Posterior cingulate gyrus (tissue), 11 donors: ENCODE measurements around the gene PRRT2.
A peak's percentile ranks its signal among the peaks of the same experiment; 100 is the strongest.
"Not testable (repeated sequence)": the region's sequence is repeated elsewhere in the genome, so short reads cannot be mapped to it uniquely, and the experiment has no call there.

ENCODE experiments used
- DNase-seq, 10 donors: peaks; one replicate each; pipeline versions ENCODE4 v3.0.0 to v3.0.0-alpha.2; 2020 to 2021; ENCODE audit warnings: mixed read lengths in 3 of 10
- intact Hi-C: fragments of 100-400 bp; cut with DNase I; formaldehyde crosslinking; loops from one replicate; pipeline ENCODE4 v1.15.1; 2023

Gene PRRT2

GRCh38 chr16:29790183-29790948, 21.6 kb upstream of the PRRT2 start, which contains the start of gene KIF22:
Gene KIF22, plus strand, starts transcription at chr16:29790751. Its CDS starts 9 bp downstream, at chr16:29790760.
- peak; percentile 98 to 100 (median 99) for DNase-seq
- intact Hi-C loops: loop anchor here (1.0 kb wide), 1 partner anchor 15 kb away; no protein-coding TSS in a partner anchor

- no peak for DNase-seq
- intact Hi-C loops: loop anchor here (1.0 kb wide), 1 partner anchor 14 kb away; no protein-coding TSS in a partner anchor
These were observed 20.8 kb upstream of the PRRT2 start for GRCh38 chr16:29790949-29791844.

DNA sequence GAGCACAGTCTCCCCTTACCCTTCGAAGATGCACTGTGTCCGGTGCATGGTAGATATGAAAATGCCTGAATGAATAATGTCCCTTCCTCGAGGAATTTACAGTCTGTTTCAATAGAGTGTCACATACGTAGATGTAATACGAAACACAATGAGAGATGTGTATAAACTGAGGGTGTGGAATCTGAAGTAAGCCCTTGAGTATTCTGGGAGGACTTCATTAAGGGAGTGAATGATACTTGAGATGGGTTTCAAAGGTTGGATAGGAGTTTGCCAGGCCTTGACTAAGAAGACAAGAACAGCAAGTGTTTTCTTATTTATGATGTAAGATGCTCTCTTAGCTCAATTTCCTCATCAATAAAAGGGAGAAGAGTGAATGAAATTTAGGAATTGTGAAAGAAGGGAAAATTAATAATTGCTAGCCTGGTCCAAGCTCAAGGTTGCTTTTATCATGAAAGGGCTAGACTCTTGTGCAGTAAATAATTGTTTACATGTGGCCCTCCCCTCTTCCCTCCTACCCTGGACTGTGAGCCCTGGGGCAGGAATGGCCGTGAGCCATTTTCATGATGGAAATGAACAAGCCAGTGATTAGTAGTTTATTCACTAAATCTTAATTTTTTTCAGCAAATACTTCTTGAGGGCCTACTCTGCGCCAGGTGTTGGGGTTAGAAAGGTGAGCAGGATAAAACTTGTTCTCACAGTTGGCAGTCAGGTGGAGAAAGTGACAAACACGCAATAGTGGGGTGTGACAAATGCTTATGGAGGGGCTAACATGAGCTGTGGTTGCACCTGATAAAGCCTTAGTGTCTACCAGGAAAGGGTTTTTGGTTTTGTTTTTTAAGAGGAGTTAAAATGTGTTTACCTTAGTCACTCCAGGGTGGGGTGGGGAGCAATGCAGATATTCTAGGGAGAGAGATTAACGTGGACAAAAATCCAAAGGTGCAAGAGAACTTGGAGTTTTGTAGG, 19.9 kb upstream of the PRRT2 start:
- intact Hi-C loops: no loop called here

DNA sequence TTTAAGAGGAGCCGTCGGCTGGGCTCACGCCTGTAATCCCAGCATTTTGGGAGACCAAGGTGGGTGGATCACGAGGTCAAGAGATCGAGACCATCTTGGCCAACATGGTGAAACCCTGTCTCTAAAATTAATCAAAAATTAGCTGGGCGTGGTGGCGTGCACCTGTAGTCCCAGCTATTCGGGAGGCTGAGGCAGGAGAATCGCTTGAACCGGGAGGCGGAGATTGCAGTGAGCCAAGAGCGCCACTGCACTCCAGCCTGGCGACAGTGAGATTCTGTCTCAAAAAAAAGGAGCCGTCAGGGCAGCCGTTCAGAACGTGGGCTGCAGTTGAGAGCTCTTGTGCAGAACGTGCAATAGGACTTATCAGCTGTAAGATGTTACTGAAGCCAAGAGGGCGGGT, 18.8 kb upstream of the PRRT2 start:
- intact Hi-C loops, DNase-seq: not testable (repeated sequence)

More for the DNA sequence above, 19.9 kb upstream of the PRRT2 start:
- no peak for DNase-seq

DNA sequence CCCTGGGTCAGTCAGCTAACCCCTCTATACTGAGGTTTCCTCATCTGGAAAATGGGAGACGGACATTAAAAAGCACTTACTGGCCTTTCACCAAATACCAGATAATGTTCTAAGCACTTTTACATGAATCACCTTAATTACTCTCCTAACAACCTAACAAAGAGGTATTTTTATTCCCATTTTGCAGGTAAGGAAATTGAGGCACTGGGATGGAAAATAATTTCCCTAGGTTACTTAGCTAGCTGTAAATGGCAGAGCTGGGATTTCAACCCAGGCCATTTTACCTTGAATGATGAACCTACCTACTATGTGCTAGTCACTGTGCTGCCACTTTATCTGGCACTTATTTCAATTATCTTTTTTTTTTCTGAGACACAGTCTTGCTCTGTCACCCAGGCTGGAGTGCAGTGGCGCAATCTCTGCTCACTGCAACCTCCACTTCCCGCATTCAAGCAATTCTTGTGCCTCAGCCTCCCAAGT, 17.7 kb upstream of the PRRT2 start:
- intact Hi-C loops: no loop called here
- DNase-seq: no peak

DNA sequence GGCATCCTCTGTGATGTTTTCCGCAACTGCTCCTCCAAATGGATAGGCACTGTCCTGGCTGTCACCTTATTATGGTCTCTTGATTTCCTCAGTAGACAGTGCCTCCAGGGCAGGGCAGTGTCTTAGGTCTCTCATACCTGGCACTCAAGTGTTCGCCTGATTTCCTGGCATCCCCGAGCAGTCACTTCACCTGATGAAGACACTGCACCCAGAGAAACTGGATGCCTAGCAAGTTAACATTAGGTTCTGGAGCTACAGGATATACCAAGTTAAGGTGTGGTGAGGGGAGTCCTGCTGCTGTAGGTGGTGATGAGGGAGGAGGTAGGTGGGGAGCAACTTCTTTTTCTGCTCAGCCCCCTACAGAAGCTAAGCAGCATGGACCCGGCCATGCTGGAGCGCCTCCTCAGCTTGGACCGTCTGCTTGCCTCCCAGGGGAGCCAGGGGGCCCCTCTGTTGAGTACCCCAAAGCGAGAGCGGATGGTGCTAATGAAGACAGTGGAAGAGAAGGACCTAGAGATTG, 9.5 kb upstream of the PRRT2 start:
- DNase-seq: no peak
- intact Hi-C loops: no loop called here

GRCh38 chr16:29804020-29804419, 8.0 kb upstream of the PRRT2 start:
- intact Hi-C loops: no loop called here
- DNase-seq: no peak

DNA sequence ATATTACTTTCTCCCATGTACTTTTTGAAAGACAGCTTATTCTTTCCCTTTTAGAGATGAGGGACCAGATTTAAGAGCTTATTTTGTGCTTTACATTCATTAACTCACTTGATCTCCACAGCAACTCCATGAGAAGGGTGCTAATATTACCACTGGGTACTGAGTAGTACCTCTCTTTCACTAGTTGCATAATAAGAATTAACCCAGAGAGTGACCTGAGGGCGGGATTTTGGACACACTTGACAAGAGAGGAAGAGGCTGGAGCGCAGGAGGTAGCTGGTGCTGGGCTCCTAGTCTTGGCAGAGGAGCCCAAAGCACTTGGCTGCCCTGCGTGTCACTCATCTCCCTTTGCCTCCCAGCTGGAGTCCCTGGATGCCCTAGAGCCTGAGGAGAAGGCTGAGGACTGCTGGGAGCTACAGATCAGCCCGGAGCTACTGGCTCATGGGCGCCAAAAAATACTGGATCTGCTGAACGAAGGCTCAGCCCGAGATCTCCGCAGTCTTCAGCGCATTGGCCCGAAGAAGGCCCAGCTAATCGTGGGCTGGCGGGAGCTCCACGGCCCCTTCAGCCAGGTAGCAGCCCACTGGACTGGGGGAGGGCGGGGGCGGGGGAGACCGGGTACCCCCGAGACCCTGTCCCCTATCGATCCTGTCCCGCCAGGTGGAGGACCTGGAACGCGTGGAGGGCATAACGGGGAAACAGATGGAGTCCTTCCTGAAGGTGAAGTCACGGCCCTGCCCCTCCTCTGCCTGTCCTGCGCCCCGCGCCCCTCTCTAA, 7.3 kb upstream of the PRRT2 start:
- intact Hi-C loops: loop anchor here (1.0 kb wide), 1 partner anchor 14 kb away; the partner anchor contains the start of gene KIF22
- DNase-seq: peak in 2 of 10 donors; percentile 80 to 91

DNA sequence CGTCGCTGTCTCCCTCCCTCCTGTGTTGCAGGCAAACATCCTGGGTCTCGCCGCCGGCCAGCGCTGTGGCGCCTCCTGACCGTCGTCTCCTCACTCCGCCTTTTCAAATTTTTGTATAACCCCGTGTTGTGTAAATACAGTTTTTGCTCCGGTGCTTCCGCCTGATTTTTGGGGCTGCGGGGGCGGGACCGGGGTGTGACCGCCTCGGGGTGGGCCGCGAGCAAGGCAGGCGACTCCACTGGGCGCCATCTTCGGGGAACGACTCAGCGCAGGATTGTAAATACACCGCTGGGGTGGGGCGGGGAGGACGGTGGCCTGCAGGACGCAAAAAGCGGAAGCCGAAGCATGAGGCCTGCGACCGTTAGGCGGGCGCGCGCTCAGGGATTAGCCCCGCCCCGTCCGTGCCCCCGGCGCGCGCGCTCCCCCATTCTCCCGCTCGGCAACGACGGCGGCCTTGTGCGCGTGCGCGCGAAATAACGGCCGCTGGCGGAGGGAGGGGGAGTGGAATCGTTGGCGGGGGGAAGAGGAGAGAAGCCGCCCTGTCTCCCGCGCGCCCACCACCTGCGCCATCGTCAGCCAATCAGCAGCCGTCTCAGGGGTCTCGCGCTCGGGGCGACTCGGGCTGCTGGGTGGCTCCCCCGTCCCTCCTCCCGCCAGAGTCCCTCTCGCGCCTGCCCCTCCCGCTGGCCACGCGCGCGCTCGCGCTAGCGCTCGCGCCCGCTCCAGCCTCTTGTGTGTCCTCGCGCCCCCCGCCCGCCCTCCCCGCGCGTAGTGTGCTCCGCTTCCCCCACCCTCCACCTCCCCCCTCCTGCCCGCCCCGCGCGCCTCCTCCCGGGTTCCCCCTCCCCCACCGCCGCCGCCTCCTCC, 6.5 kb upstream of the PRRT2 start:
- DNase-seq: peak; percentile 95 to 100 (median 97)
- intact Hi-C loops: loop anchor here (1.0 to 2.0 kb wide), 2 partner anchors 15 to 95 kb away; partner anchors contain the start of genes ASPHD1 and KIF22

GRCh38 chr16:29806099-29806579, 5.9 kb upstream of the PRRT2 start, which contains the start of gene MAZ:
Gene MAZ, plus strand, starts transcription at chr16:29806529. Its CDS starts 173 bp downstream, at chr16:29806702.
- peak in 3 of 10 donors; percentile 79 to 91 (median 83) for DNase-seq
- intact Hi-C loops: loop anchor here (2.0 kb wide), 1 partner anchor 95 kb away; the partner anchor contains the start of gene ASPHD1

GRCh38 chr16:29806641-29807425, 5.2 kb upstream of the PRRT2 start:
- DNase-seq: peak in 3 of 10 donors; percentile 58 to 81 (median 68)
- intact Hi-C loops: loop anchor here (1.0 to 2.0 kb wide), 2 partner anchors 41 to 94 kb away; partner anchors contain the start of gene ASPHD1

- DNase-seq: peak; percentile 79 to 98 (median 86)
- intact Hi-C loops: loop anchor here (1.0 to 2.0 kb wide), 2 partner anchors 41 to 93 kb away; partner anchors contain the start of gene ASPHD1
These were observed 4.4 kb upstream of the PRRT2 start for GRCh38 chr16:29807426-29808218.

DNA sequence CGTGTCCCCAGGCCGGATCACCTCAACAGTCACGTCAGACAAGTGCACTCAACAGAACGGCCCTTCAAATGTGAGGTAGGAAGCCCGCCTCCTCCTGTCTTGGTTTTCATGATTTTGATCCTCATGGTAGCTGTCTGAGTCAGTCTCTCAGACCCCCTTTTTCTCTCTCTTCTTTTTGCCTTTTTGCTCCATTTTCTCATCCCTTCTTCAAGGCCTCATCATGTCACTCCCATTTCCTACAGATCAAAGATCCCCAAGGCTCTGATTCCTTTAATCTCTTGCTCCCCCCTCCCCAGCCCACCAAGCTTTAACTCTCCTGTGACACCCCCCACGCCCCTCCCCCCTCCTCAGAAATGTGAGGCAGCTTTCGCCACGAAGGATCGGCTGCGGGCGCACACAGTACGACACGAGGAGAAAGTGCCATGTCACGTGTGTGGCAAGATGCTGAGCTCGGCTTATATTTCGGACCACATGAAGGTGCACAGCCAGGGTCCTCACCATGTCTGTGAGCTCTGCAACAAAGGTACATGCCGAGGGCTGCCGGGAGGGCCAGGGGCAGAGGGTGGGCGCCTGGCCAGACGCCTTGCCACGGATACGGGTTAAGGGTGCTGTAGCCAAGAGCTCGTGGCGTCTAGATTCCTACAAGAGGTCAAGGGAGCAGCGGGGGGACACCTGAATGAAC, 3.6 kb upstream of the PRRT2 start:
- intact Hi-C loops: no loop called here
- DNase-seq: peak in 2 of 10 donors; percentile 29 to 65

DNA sequence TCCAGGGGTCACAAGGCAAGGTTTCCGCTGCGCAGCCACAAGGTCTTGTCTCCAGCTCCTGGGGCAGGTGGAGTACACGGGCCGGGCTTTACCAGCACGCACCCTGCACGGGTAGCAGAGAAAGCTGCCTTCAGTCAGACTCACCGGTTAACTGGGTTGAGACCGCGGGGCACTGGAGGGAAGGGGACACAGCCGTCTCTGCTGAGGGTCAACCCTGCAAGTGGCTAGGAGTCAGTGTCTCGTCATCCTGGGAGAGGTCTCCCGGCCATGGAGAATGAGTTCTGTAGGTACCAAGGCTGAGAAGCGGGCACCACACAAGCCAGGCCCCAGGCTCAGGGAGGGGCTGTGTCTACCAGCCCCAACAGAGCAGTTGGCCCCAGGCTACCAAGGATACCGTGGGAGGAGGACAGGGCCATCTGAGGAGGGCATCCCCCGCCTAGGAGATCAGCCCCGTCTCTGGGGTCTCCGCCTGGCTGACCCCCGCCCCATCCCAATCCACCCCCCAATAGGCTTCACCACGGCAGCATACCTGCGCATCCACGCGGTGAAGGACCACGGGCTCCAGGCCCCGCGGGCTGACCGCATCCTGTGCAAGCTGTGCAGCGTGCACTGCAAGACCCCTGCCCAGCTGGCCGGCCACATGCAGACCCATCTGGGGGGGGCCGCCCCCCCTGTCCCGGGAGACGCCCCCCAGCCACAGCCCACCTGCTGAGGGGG, 2.8 kb upstream of the PRRT2 start:
- peak in 1 of 10 donors; percentile 66 for DNase-seq
- intact Hi-C loops: no loop called here
